Measurements from ENCODE around the gene EXOC1L.

- TF ChIP-seq CTCF (conservative IDR thresholded peaks at IDR 0.05; ENCODE audit: low read length) (no peak), EZH2phosphoT487 (IDR thresholded peaks at IDR 0.05; ENCODE audit: borderline replicate concordance) (no peak)
Observed at GRCh38 chr4:55874831-55875230, 55.2 kb downstream of the EXOC1L start.
